Measurements from ENCODE around the gene ABLIM1.

DNA sequence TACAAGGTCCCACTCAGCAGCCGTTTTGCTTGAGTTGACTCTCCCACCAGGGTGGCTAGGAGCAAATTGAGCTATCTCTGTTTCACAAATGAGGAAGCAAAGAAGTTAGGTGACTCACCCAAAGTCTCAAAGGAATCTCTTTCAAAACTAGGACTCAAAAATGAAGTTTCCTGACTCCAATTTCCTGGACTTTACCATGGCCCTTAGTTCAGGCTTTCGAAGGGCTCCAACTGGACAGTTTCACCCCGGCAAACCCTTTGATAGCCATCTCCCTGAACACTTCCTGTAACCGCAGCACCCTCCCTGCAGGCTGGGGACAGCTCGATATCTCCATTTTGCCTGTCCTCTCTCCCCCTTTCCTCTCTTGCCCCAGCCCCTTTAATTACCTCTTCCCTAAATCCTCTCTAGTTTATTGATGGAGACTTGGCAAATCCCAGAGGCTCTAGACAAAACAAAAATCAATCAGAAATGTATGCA lies 249.1 kb downstream of the ABLIM1 start:
- TF ChIP-seq, protein P1, sequence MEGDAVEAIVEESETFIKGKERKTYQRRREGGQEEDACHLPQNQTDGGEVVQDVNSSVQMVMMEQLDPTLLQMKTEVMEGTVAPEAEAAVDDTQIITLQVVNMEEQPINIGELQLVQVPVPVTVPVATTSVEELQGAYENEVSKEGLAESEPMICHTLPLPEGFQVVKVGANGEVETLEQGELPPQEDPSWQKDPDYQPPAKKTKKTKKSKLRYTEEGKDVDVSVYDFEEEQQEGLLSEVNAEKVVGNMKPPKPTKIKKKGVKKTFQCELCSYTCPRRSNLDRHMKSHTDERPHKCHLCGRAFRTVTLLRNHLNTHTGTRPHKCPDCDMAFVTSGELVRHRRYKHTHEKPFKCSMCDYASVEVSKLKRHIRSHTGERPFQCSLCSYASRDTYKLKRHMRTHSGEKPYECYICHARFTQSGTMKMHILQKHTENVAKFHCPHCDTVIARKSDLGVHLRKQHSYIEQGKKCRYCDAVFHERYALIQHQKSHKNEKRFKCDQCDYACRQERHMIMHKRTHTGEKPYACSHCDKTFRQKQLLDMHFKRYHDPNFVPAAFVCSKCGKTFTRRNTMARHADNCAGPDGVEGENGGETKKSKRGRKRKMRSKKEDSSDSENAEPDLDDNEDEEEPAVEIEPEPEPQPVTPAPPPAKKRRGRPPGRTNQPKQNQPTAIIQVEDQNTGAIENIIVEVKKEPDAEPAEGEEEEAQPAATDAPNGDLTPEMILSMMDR (conservative IDR thresholded peaks at IDR 0.05; ENCODE audit: low read depth, low read length) = no peak
- TF ChIP-seq MXI1 (IDR thresholded peaks at IDR 0.05; ENCODE audit: borderline replicate concordance, low read depth, low read length) = no peak
- no peak for TF ChIP-seq RFX5 (IDR thresholded peaks at IDR 0.05; ENCODE audit: low read depth, low read length)
- TF ChIP-seq BHLHE40 (IDR thresholded peaks at IDR 0.05; ENCODE audit: low read depth, low read length) = no peak
- TF ChIP-seq POLR2A (IDR thresholded peaks at IDR 0.05; ENCODE audit: low read depth, low read length) = no peak
- no peak for TF ChIP-seq CEBPB (IDR thresholded peaks at IDR 0.05; ENCODE audit: low read depth, low read length)
- no peak for TF ChIP-seq SMC3 (IDR thresholded peaks at IDR 0.05; ENCODE audit: low read depth, low read length)
- TF ChIP-seq USF2 (IDR thresholded peaks at IDR 0.05; ENCODE audit: low read depth, low read length) = no peak
- no peak for TF ChIP-seq CHD1 (IDR thresholded peaks at IDR 0.05; ENCODE audit: low read depth, low read length)
- TF ChIP-seq MAZ (IDR thresholded peaks at IDR 0.05; ENCODE audit: borderline replicate concordance, low read depth, low read length) = no peak
- no peak for TF ChIP-seq RAD21 (IDR thresholded peaks at IDR 0.05; ENCODE audit: low read length)

Measured in IMR-90 (cell line).